B cell (primary cell): ENCODE results near the gene DAAM2.

ENCODE experiments used
- EZH2 ChIP-seq: IDR thresholded peaks from 2 replicates; pipeline ENCODE4 v1.6.1; 2012; ENCODE audit warnings: borderline replicate concordance, low read depth, mild to moderate bottlenecking, moderate library complexity, low read length; ENCODE audit not compliant: insufficient read depth, poor library complexity, severe bottlenecking
- TF ChIP-seq, protein P1 (sequence below): fragments of 200-600 bp; IDR thresholded peaks from one replicate; pipeline ENCODE4 v1.8.0; 2022; ENCODE audit warnings: antibody characterized with exemption, mild to moderate bottlenecking

DNA sequence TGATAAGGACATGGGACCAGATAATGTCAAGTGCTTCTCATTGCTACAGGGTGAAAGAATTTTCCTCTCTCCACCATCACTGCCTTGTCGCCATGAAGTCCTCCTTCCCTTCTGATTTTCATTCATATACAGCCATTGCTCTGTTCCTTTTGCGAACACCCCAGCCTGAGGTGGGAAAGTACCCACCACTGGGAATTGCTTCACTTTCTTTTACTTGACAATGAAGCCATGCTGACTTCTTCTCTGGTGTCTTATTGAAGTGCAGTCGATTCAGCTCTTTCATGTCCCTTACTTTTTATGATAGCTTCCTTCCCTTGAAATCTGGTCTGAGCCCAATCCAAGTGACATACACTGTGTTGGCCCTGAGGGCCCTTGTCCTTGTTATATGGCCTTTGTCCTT, 16.2 kb downstream of the DAAM2 start:
- TF ChIP-seq, protein P1, sequence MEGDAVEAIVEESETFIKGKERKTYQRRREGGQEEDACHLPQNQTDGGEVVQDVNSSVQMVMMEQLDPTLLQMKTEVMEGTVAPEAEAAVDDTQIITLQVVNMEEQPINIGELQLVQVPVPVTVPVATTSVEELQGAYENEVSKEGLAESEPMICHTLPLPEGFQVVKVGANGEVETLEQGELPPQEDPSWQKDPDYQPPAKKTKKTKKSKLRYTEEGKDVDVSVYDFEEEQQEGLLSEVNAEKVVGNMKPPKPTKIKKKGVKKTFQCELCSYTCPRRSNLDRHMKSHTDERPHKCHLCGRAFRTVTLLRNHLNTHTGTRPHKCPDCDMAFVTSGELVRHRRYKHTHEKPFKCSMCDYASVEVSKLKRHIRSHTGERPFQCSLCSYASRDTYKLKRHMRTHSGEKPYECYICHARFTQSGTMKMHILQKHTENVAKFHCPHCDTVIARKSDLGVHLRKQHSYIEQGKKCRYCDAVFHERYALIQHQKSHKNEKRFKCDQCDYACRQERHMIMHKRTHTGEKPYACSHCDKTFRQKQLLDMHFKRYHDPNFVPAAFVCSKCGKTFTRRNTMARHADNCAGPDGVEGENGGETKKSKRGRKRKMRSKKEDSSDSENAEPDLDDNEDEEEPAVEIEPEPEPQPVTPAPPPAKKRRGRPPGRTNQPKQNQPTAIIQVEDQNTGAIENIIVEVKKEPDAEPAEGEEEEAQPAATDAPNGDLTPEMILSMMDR, result no peak
- no peak for TF ChIP-seq EZH2
